H1 (cell line): ENCODE measurements around the gene KCNAB2. TPM values are rescaled to one million over a fixed set of nuclear protein-coding genes. Genes with fewer than 3 reads are reported as not detected.

ENCODE experiments used
- CTCF ChIA-PET: fragments of 300-600 bp; sonication (Branson Sonifier 250); formaldehyde crosslinking; loops from one replicate; lab custom pipeline; 2021; ENCODE audit not compliant: partially characterized antibody; lab: Charles Lee
- POLR2A ChIA-PET: fragments of 300-600 bp; sonication (Branson Sonifier 250); formaldehyde crosslinking; loops from one replicate; lab custom pipeline; 2021; ENCODE audit warnings: inconsistent platforms; ENCODE audit not compliant: partially characterized antibody; lab: Charles Lee
- DNase-seq, 2 experiments: peaks; one replicate each; pipeline versions ENCODE4 v3.0.0 to v3.0.0-alpha.2; 2010 to 2022; ENCODE audit warnings: low spot score in 2 of 2, low read depth in 1 of 2, mixed read lengths in 1 of 2
- FAIRE-seq: peaks from 2 replicates; lab custom pipeline; 2011; peaks lifted over from hg19 to GRCh38; lab: Jason Lieb, UNC
- H2AFZ ChIP-seq: 2 replicates; pipeline ENCODE4 v1.8.1; 2012; ENCODE audit warnings: low read length, inconsistent platforms
- H2AK5ac ChIP-seq: 2 replicates; pipeline ENCODE4 v1.6.1; 2013; ENCODE audit warnings: low read depth, low read length
- H2BK120ac ChIP-seq: replicated peaks from 2 replicates; pipeline ENCODE3; 2013; ENCODE audit warnings: low read depth, low read length, inconsistent platforms
- H2BK12ac ChIP-seq: 2 replicates; pipeline ENCODE4 v1.6.1; 2013; ENCODE audit warnings: low read depth, low read length
- H2BK15ac ChIP-seq: 2 replicates; pipeline ENCODE4 v1.6.1; 2013; ENCODE audit warnings: low read length
- H2BK20ac ChIP-seq: 2 replicates; pipeline ENCODE4 v1.6.1; 2013; ENCODE audit warnings: low read length
- H2BK5ac ChIP-seq: 2 replicates; pipeline ENCODE4 v1.6.1; 2013; ENCODE audit warnings: low read depth, low read length
- H3K14ac ChIP-seq: 2 replicates; pipeline ENCODE4 v1.6.1; 2013; ENCODE audit warnings: inconsistent platforms; ENCODE audit not compliant: insufficient read length
- H3K18ac ChIP-seq: 2 replicates; pipeline ENCODE4 v1.6.1; 2013; ENCODE audit warnings: low read length; ENCODE audit errors: extremely low read depth
- H3K23ac ChIP-seq: 2 replicates; pipeline ENCODE4 v1.6.1; 2013; ENCODE audit warnings: inconsistent platforms; ENCODE audit not compliant: insufficient read length
- H3K23me2 ChIP-seq: 2 replicates; pipeline ENCODE4 v1.6.1; 2013; ENCODE audit warnings: low read depth, low read length
- H3K27ac ChIP-seq: 2 replicates; pipeline ENCODE4 v1.6.1; 2011; ENCODE audit warnings: low read depth, low read length, inconsistent platforms
- H3K27me3 ChIP-seq, 4 experiments: replicated peaks in 1 of 4; 1 replicate in 1 of 4; 2 replicates in 3 of 4; pipeline versions ENCODE4 v1.6.1 to v1.8.1; 2011 to 2013; ENCODE audit warnings: low read length in 3 of 4, mild to moderate bottlenecking in 3 of 4, inconsistent platforms in 2 of 4, mixed read lengths in 2 of 4, moderate library complexity in 1 of 4; ENCODE audit not compliant: control insufficient read depth in 3 of 4, insufficient read depth in 3 of 4; ENCODE audit errors: extremely low read depth in 1 of 4
- H3K36me3 ChIP-seq, 4 experiments: 2 replicates each; pipeline versions ENCODE4 v1.6.1 to v1.8.1; 2011 to 2013; ENCODE audit warnings: mild to moderate bottlenecking in 4 of 4, low read length in 3 of 4, moderate library complexity in 2 of 4, control low read depth in 1 of 4, inconsistent platforms in 1 of 4; ENCODE audit not compliant: insufficient read depth in 4 of 4, control insufficient read depth in 2 of 4
- H3K4ac ChIP-seq: replicated peaks from 2 replicates; pipeline ENCODE3; 2013; ENCODE audit warnings: low read length, low read depth, mixed read lengths, inconsistent platforms; ENCODE audit not compliant: insufficient read length
- H3K4me1 ChIP-seq, 4 experiments: replicated peaks in 1 of 4; 1 replicate in 1 of 4; 2 replicates in 3 of 4; pipeline versions ENCODE4 v1.6.1 to v1.8.1; 2011 to 2013; ENCODE audit warnings: low read length in 3 of 4, inconsistent platforms in 2 of 4, mixed read lengths in 1 of 4; ENCODE audit not compliant: insufficient read depth in 4 of 4, control insufficient read depth in 3 of 4
- H3K4me2 ChIP-seq, 2 experiments: 2 replicates each; pipeline versions ENCODE4 v1.6.1 to v1.8.1; 2011 to 2013; ENCODE audit warnings: low read depth in 2 of 2, low read length in 2 of 2, control low read depth in 1 of 2, inconsistent platforms in 1 of 2, mild to moderate bottlenecking in 1 of 2; ENCODE audit not compliant: insufficient read depth in 1 of 2
- H3K4me3 ChIP-seq, 4 experiments: fragments of 200-600, 300-600 bp in 1 of 4; sonication (generic), shearing (Covaris generic), sonication (Bioruptor Twin) in 1 of 4; 2 replicates each; pipeline versions ENCODE4 v1.5.1 to v1.8.1; 2011 to 2016; ENCODE audit warnings: low read length in 4 of 4, low read depth in 3 of 4, control low read depth in 2 of 4, inconsistent platforms in 2 of 4, mild to moderate bottlenecking in 2 of 4, mixed read lengths in 1 of 4, moderate library complexity in 1 of 4; ENCODE audit not compliant: insufficient read depth in 2 of 4; ENCODE audit errors: extremely low read depth in 1 of 4
- H3K56ac ChIP-seq: replicated peaks from 2 replicates; pipeline ENCODE3; 2013; ENCODE audit warnings: low read depth, mild to moderate bottlenecking, mixed read lengths, low read length, inconsistent platforms; ENCODE audit not compliant: insufficient read length
- H3K79me1 ChIP-seq: 2 replicates; pipeline ENCODE4 v1.6.1; 2013; ENCODE audit warnings: low read depth, low read length, control low read depth
- H3K79me2 ChIP-seq, 2 experiments: 2 replicates each; pipeline versions ENCODE4 v1.6.1 to v1.8.1; 2012 to 2013; ENCODE audit warnings: low read length in 2 of 2, mild to moderate bottlenecking in 2 of 2, inconsistent platforms in 1 of 2; ENCODE audit not compliant: insufficient read depth in 2 of 2, control insufficient read depth in 1 of 2
- H3K9ac ChIP-seq, 4 experiments: replicated peaks in 1 of 4; 1 replicate in 1 of 4; 2 replicates in 3 of 4; pipeline versions ENCODE4 v1.6.1 to v1.8.1; 2011 to 2013; ENCODE audit warnings: low read depth in 3 of 4, low read length in 3 of 4, control low read depth in 2 of 4, mild to moderate bottlenecking in 2 of 4, moderate library complexity in 2 of 4, inconsistent platforms in 1 of 4; ENCODE audit errors: extremely low read depth in 1 of 4
- H3K9me3 ChIP-seq, 2 experiments: 2 replicates each; pipeline versions ENCODE4 v1.6.1 to v1.8.1; 2012 to 2013; ENCODE audit warnings: mild to moderate bottlenecking in 2 of 2, moderate library complexity in 2 of 2, control low read depth in 1 of 2, inconsistent platforms in 1 of 2, low read depth in 1 of 2, low read length in 1 of 2, mixed read lengths in 1 of 2; ENCODE audit not compliant: insufficient read depth in 2 of 2
- H4K20me1 ChIP-seq, 2 experiments: replicated peaks in 1 of 2; 2 replicates each; pipeline versions ENCODE3 to v1.8.1; 2011 to 2013; ENCODE audit warnings: inconsistent platforms in 2 of 2, low read length in 2 of 2, mild to moderate bottlenecking in 1 of 2; ENCODE audit not compliant: insufficient read depth in 2 of 2, control insufficient read depth in 1 of 2
- H4K5ac ChIP-seq: 2 replicates; pipeline ENCODE4 v1.6.1; 2013; ENCODE audit warnings: low read length, low read depth, mixed read lengths, inconsistent platforms; ENCODE audit not compliant: insufficient read length
- H4K8ac ChIP-seq: 2 replicates; pipeline ENCODE4 v1.8.0; 2013; ENCODE audit warnings: mild to moderate bottlenecking, moderate library complexity, low read length, inconsistent platforms; ENCODE audit not compliant: insufficient read depth; ENCODE audit errors: extremely low read depth
- H4K91ac ChIP-seq: replicated peaks from 2 replicates; pipeline ENCODE3; 2013; ENCODE audit warnings: low read length, mixed read lengths, inconsistent platforms; ENCODE audit not compliant: insufficient read length
- BACH1 ChIP-seq: IDR thresholded peaks from 2 replicates; pipeline ENCODE4 v1.6.1; 2012; ENCODE audit warnings: low read length, improper control_type of control experiment
- CHD1 ChIP-seq: IDR thresholded peaks from 2 replicates; pipeline ENCODE4 v1.6.1; 2012; ENCODE audit warnings: low read depth, low read length, improper control_type of control experiment
- CTCF ChIP-seq, 3 experiments: IDR thresholded peaks; 1 replicate in 2 of 3; 2 replicates in 1 of 3; pipeline versions ENCODE4 v1.5.1 to v1.6.1; 2011; ENCODE audit warnings: low read length in 3 of 3, mild to moderate bottlenecking in 3 of 3, inconsistent platforms in 2 of 3, low read depth in 1 of 3, moderate library complexity in 1 of 3; ENCODE audit not compliant: insufficient read depth in 1 of 3; ENCODE audit errors: control extremely low read depth in 1 of 3
- EZH2 ChIP-seq: fragments of 200-600 bp; sonication (generic); IDR thresholded peaks from 2 replicates; pipeline ENCODE4 v1.7.1; 2012; ENCODE audit warnings: low read depth, mild to moderate bottlenecking, moderate library complexity, low read length, inconsistent platforms; ENCODE audit not compliant: severe bottlenecking
- KDM1A ChIP-seq: fragments of 200-600, 300-600 bp; sonication (generic); IDR thresholded peaks from 2 replicates; pipeline ENCODE4 v1.7.1; 2016; ENCODE audit warnings: mild to moderate bottlenecking, low read length, borderline replicate concordance
- MAFK ChIP-seq: IDR thresholded peaks from 2 replicates; pipeline ENCODE4 v1.6.1; 2012; ENCODE audit warnings: low read depth, mild to moderate bottlenecking, improper control_type of control experiment, low read length
- POLR2A ChIP-seq, 2 experiments: IDR thresholded peaks; 1 replicate in 1 of 2; 2 replicates in 1 of 2; pipeline ENCODE4 v1.6.1; 2011; ENCODE audit warnings: low read depth in 2 of 2, low read length in 2 of 2, mild to moderate bottlenecking in 2 of 2; ENCODE audit errors: control extremely low read depth in 1 of 2
- POU5F1 ChIP-seq: IDR thresholded peaks from 2 replicates; pipeline ENCODE4 v1.6.1; 2011; ENCODE audit warnings: low read depth, mild to moderate bottlenecking, low read length, moderate library complexity
- RNF2 ChIP-seq: fragments of 200-900, 300-1000 bp; sonication (generic); IDR thresholded peaks from 2 replicates; pipeline ENCODE4 v1.7.1; 2016; ENCODE audit warnings: borderline replicate concordance, low read depth, mild to moderate bottlenecking, antibody characterized with exemption, low read length; ENCODE audit not compliant: poor library complexity, severe bottlenecking; ENCODE audit errors: missing control alignments
- SIN3A ChIP-seq, 2 experiments: IDR thresholded peaks in 1 of 2; conservative IDR thresholded peaks in 1 of 2; 2 replicates each; pipeline ENCODE4 v1.6.1; 2011 to 2012; ENCODE audit warnings: low read length in 2 of 2, improper control_type of control experiment in 1 of 2, low read depth in 1 of 2, mild to moderate bottlenecking in 1 of 2
- TEAD4 ChIP-seq: IDR thresholded peaks from 2 replicates; pipeline ENCODE4 v1.6.1; 2012; ENCODE audit warnings: low read depth, low read length, inconsistent platforms, mixed read lengths
- ZNF274 ChIP-seq: IDR thresholded peaks from 2 replicates; pipeline ENCODE4 v1.7.0; 2012; ENCODE audit warnings: low read length, borderline replicate concordance; ENCODE audit errors: extremely low read depth
- WGBS, 2 experiments: shearing (Covaris generic) in 1 of 2; methylation state at CpG; one replicate each; pipeline versions ENCODE4 v1.1.6 to v1.1.7; 2013 to 2015; ENCODE audit warnings: low lambda C conversion rate in 2 of 2, mixed read lengths in 2 of 2, inconsistent platforms in 1 of 2, low coverage in 1 of 2, missing lambda C conversion rate in 1 of 2; ENCODE audit not compliant: insufficient replicate concordance in 2 of 2, insufficient coverage in 1 of 2, insufficient read length in 1 of 2; ENCODE audit errors: extremely low coverage in 1 of 2, missing lambda C conversion rate in 1 of 2; 5-methylcytosine and 5-hydroxymethylcytosine counted together
- polyA plus RNA-seq, 7 experiments: library from polyadenylated mRNA; depleted of rRNA in 3 of 7; stranded (reverse) in 5 of 7; unstranded in 2 of 7; fragments of >200 nt in 5 of 7; fragments of 200-250 nt in 2 of 7; gene quantifications; 1 replicate in 5 of 7; 2 replicates in 1 of 7; 4 replicates in 1 of 7; pipeline versions ENCODE4 v1.2.1 to v1.2.3, GENCODE V29; 2011 to 2013; ENCODE audit warnings: missing spikeins in 2 of 7, mixed read lengths in 2 of 7
- total RNA-seq: library from RNA; stranded (reverse); fragmentation: NEBNext Ultra II Directional; extraction: Animal tissue kit (Norgen Biotek cat#: 25700); gene quantifications from 2 replicates; pipeline ENCODE4 v1.2.1, GENCODE V29; 2021

KCNAB2 gene
- total and polyA plus RNA-seq, 2 of the 8 experiments (the other 6 are each of a cell fraction or from before 2014, with no cell fraction given), result 4.5 to 7.0 TPM

- no peak overlapping the region for H2BK15ac ChIP-seq
- H3K36me3 ChIP-seq, result no peaks in the 10 kb centered on the region
- H3K9ac ChIP-seq, result no peak overlapping the region
- FAIRE-seq, result no peak
- H2AFZ ChIP-seq, result no peak overlapping the region
- no peak overlapping the region for H2BK5ac ChIP-seq
- H3K27me3 ChIP-seq, result no peaks in the 10 kb centered on the region
- H4K8ac ChIP-seq, result no peak overlapping the region
- H2AK5ac ChIP-seq, result no peak overlapping the region
- no peak overlapping the region for H3K23ac ChIP-seq
- peaks cover 0 to 1% of the 10 kb centered on the region in 2 experiments for H4K20me1 ChIP-seq
- H4K91ac ChIP-seq, result no peak overlapping the region
- no peaks in the 10 kb centered on the region for H3K9me3 ChIP-seq
- no peak overlapping the region for H2BK120ac ChIP-seq
- no peaks in the 10 kb centered on the region for H3K79me2 ChIP-seq
- no peak overlapping the region for H3K56ac ChIP-seq
- no peak overlapping the region for H2BK12ac ChIP-seq
- no peak overlapping the region for H3K18ac ChIP-seq
- POLR2A ChIA-PET, result no interaction called here
- no peak overlapping the region for H3K4ac ChIP-seq
- no peaks in the 10 kb centered on the region for H3K79me1 ChIP-seq
- no peak overlapping the region for H2BK20ac ChIP-seq
- no peak overlapping the region for H3K4me3 ChIP-seq
- no peak overlapping the region for H4K5ac ChIP-seq
- no peak overlapping the region for H3K27ac ChIP-seq
- CTCF ChIA-PET, result interaction anchor here (0.7 to 1.8 kb wide), 6 partner anchors 10 to 357 kb away, joined by 3 to 10 read pairs (median 4); no protein-coding TSS in a partner anchor
- H3K4me1 ChIP-seq, result peaks cover 0 to 3% (median under 1%) of the 10 kb centered on the region in 4 experiments; a peak in 3 of 7 replicates
- no peak for DNase-seq
- WGBS, 2 experiments, result 96% methylated on average over 6 of the region's 6 CpGs; no CpG with 5 or more reads in 1 of the 2 experiments
- no peak overlapping the region for H3K4me2 ChIP-seq
- H3K14ac ChIP-seq, result no peak overlapping the region
- no peaks in the 10 kb centered on the region for H3K23me2 ChIP-seq
- no peak for TF ChIP-seq EZH2
- no peak for TF ChIP-seq CHD1
- TF ChIP-seq KDM1A, result no peak
- TF ChIP-seq BACH1, result no peak
- no peak for TF ChIP-seq MAFK
- TF ChIP-seq TEAD4, result no peak
- TF ChIP-seq RNF2, result no peak
- no peak for TF ChIP-seq POLR2A (IDR thresholded peaks at IDR 0.05; ENCODE audit: control extremely low read depth in 1 of 2, low read depth in 2 of 2, low read length in 2 of 2)
- TF ChIP-seq POU5F1, result no peak
- no peak for TF ChIP-seq ZNF274
- TF ChIP-seq CTCF (IDR thresholded peaks at IDR 0.05; ENCODE audit: control extremely low read depth in 1 of 3, insufficient read depth in 1 of 3, low read depth in 1 of 3, low read length in 3 of 3), result no peak
- TF ChIP-seq SIN3A (conservative IDR thresholded peaks at IDR 0.05 in 1 of 2, IDR thresholded peaks at IDR 0.05 in 1 of 2; ENCODE audit: low read depth in 1 of 2, low read length in 2 of 2), result no peak
Observed at GRCh38 chr1:6087958-6088357, 42.3 kb downstream of the KCNAB2 start.
